Left renal cortex interstitium (tissue), 4 donors: ENCODE data around the gene HDAC11. TPM values are rescaled to one million over a fixed set of nuclear protein-coding genes. Genes with fewer than 3 reads are reported as not detected.

Experiments
- DNase-seq, 4 donors: peaks; one replicate each; pipeline ENCODE4 v3.0.0-alpha.2; 2013; ENCODE audit warnings: low read depth in 4 of 4, low spot score in 2 of 4, missing footprints in 1 of 4
- polyA plus RNA-seq, 4 donors: library from polyadenylated mRNA; unstranded; fragments of 120-200 nt; gene quantifications; one replicate each; pipeline ENCODE4 v1.2.1, GENCODE V29; 2013; ENCODE audit not compliant: insufficient read length in 4 of 4

The HDAC11 gene
- polyA plus RNA-seq, 4 donors = 22.2 to 25.4 (median 23.3) TPM

GRCh38 chr3:13552857-13553652, 72.9 kb downstream of the HDAC11 start:
- no peak for DNase-seq

GRCh38 chr3:13553686-13554085, 73.6 kb downstream of the HDAC11 start:
- no peak for DNase-seq

GRCh38 chr3:13555753-13556152, 75.6 kb downstream of the HDAC11 start:
- DNase-seq = no peak

Other genes starting within 250 kb of the HDAC11 start
- 10 to 100 TPM; 21.1 to 35.1 (median 26.7) TPM for gene NUP210, start 60.0 kb upstream of the HDAC11 start, polyA plus RNA-seq
- gene FBLN2, start 68.8 kb downstream of the HDAC11 start, polyA plus RNA-seq = 10 to 100 TPM; 24.3 to 31.9 (median 27.5) TPM